ENCODE measurements around the gene SCN10A.

SCN10A gene

GRCh38 chr3:38649500-38650247 is 166.3 kb downstream of the SCN10A start, which contains the start of gene SCN5A:
Gene SCN5A, minus strand, starts transcription at chr3:38649687. Its CDS starts 16,380 bp downstream, at chr3:38633307.
- no peak for DNase-seq

- DNase-seq = no peak
Observed at GRCh38 chr3:38648659-38649499, 167.1 kb downstream of the SCN10A start.

- DNase-seq = no peak
Observed at GRCh38 chr3:38648024-38648658, 167.9 kb downstream of the SCN10A start.

GRCh38 chr3:38647217-38647970 is 168.6 kb downstream of the SCN10A start:
- no peak for DNase-seq
